ENCODE data around the gene DOK6.
"Not testable (repeated sequence)": the region's sequence is repeated elsewhere in the genome, so short reads cannot be mapped to it uniquely, and the experiment has no call there.

DOK6 gene

GRCh38 chr18:69626643-69627242 is 226.1 kb downstream of the DOK6 start:
- no peak for DNase-seq (ENCODE audit: low spot score)

GRCh38 chr18:69628774-69629359 is 228.2 kb downstream of the DOK6 start:
- DNase-seq (ENCODE audit: low spot score): no peak

- no peak for DNase-seq (ENCODE audit: low spot score)
Observed at GRCh38 chr18:69631281-69631680, 230.6 kb downstream of the DOK6 start.

GRCh38 chr18:69635482-69635881 is 234.8 kb downstream of the DOK6 start:
- no peak for DNase-seq (ENCODE audit: low spot score)

- no peak for DNase-seq (ENCODE audit: low spot score)
Observed at GRCh38 chr18:69636529-69637301, 236.0 kb downstream of the DOK6 start.

GRCh38 chr18:69638056-69638455 is 237.4 kb downstream of the DOK6 start:
- no peak for DNase-seq (ENCODE audit: low spot score)

- no peak for DNase-seq (ENCODE audit: low spot score)
Observed at GRCh38 chr18:69647702-69648101, 247.0 kb downstream of the DOK6 start.

- DNase-seq (ENCODE audit: low spot score): no peak
Observed at GRCh38 chr18:69648486-69648885, 247.8 kb downstream of the DOK6 start.

- no peak for DNase-seq (ENCODE audit: low spot score)
Observed at GRCh38 chr18:69649684-69650083, 249.0 kb downstream of the DOK6 start.

GRCh38 chr18:69651243-69651642 is 250.6 kb downstream of the DOK6 start:
- no peak for DNase-seq (ENCODE audit: low spot score)

- no peak for DNase-seq (ENCODE audit: low spot score)
Observed at GRCh38 chr18:69655816-69656215, 255.1 kb downstream of the DOK6 start.

- no peak for DNase-seq (ENCODE audit: low spot score)
Observed at GRCh38 chr18:69658103-69658502, 257.4 kb downstream of the DOK6 start.

- no peak for DNase-seq (ENCODE audit: low spot score)
Observed at GRCh38 chr18:69658685-69659084, 258.0 kb downstream of the DOK6 start.

- no peak for DNase-seq (ENCODE audit: low spot score)
Observed at GRCh38 chr18:69659142-69659651, 258.5 kb downstream of the DOK6 start.

GRCh38 chr18:69662090-69662489 is 261.4 kb downstream of the DOK6 start:
- not testable (repeated sequence) for DNase-seq (ENCODE audit: low spot score)

- no peak for DNase-seq (ENCODE audit: low spot score)
Observed at GRCh38 chr18:69664399-69664798, 263.7 kb downstream of the DOK6 start.

- DNase-seq (ENCODE audit: low spot score): no peak
Observed at GRCh38 chr18:69674292-69674877, 273.7 kb downstream of the DOK6 start.

GRCh38 chr18:69674966-69675365 is 274.3 kb downstream of the DOK6 start:
- DNase-seq (ENCODE audit: low spot score): no peak

GRCh38 chr18:69677595-69677994 is 276.9 kb downstream of the DOK6 start:
- DNase-seq (ENCODE audit: low spot score): no peak

GRCh38 chr18:69680123-69680522 is 279.4 kb downstream of the DOK6 start:
- no peak for DNase-seq (ENCODE audit: low spot score)

GRCh38 chr18:69683176-69683575 is 282.5 kb downstream of the DOK6 start:
- DNase-seq (ENCODE audit: low spot score): no peak

GRCh38 chr18:69684789-69685188 is 284.1 kb downstream of the DOK6 start:
- no peak for DNase-seq (ENCODE audit: low spot score)

GRCh38 chr18:69686861-69687260 is 286.2 kb downstream of the DOK6 start:
- no peak for DNase-seq (ENCODE audit: low spot score)

Measured in hematopoietic multipotent progenitor cell treated with erythropoietin and hydrocortisone succinate and interleukin-3 and kit ligand, for 15 days (in vitro differentiated cells).